Smooth muscle cell (in vitro differentiated cells): ENCODE measurements around the gene TSPAN9. TPM values are rescaled to one million over a fixed set of nuclear protein-coding genes. Genes with fewer than 3 reads are reported as not detected.

ENCODE experiments used
- DNase-seq: peaks from one replicate; lab custom pipeline; 2025; ENCODE audit not compliant: unreplicated experiment; lab: John Stamatoyannopoulos, UW
- H2AFZ ChIP-seq: fragments of 200-600 bp; sonication (generic); 2 replicates; pipeline ENCODE4 v1.6.0; 2016; ENCODE audit warnings: antibody characterized with exemption, low read depth, mild to moderate bottlenecking
- H3F3A ChIP-seq: fragments of 200-600 bp; sonication (generic); 2 replicates; pipeline ENCODE4 v1.6.0; 2017; ENCODE audit warnings: antibody characterized with exemption, low read depth
- H3K27ac ChIP-seq: fragments of 200-600 bp; sonication (generic); 2 replicates; pipeline ENCODE4 v1.5.1; 2016; ENCODE audit warnings: low read depth, mild to moderate bottlenecking
- H3K27me3 ChIP-seq: fragments of 200-600 bp; sonication (generic); 2 replicates; pipeline ENCODE4 v1.6.1; 2016; ENCODE audit warnings: low read depth, mild to moderate bottlenecking
- H3K36me3 ChIP-seq: fragments of 200-600 bp; sonication (generic); 2 replicates; pipeline ENCODE4 v1.5.1; 2016; ENCODE audit warnings: low read depth
- H3K4me1 ChIP-seq: fragments of 200-600 bp; sonication (generic); 2 replicates; pipeline ENCODE4 v1.5.1; 2016; ENCODE audit warnings: low read depth
- H3K4me2 ChIP-seq: fragments of 200-600 bp; sonication (generic); 2 replicates; pipeline ENCODE4 v1.6.0; 2016; ENCODE audit warnings: mild to moderate bottlenecking
- H3K4me3 ChIP-seq: fragments of 200-600 bp; sonication (generic); 2 replicates; pipeline ENCODE4 v1.5.1; 2016; ENCODE audit warnings: mild to moderate bottlenecking
- H3K79me2 ChIP-seq: fragments of 200-600 bp; sonication (generic); 2 replicates; pipeline ENCODE4 v1.6.0; 2016; ENCODE audit warnings: low read depth, mild to moderate bottlenecking
- H3K9ac ChIP-seq: fragments of 200-600 bp; sonication (generic); 2 replicates; pipeline ENCODE4 v1.6.0; 2016; ENCODE audit warnings: low read depth
- H3K9me3 ChIP-seq: fragments of 200-600 bp; sonication (generic); replicated peaks from 2 replicates; pipeline ENCODE4 v1.5.1; 2016; ENCODE audit warnings: low read depth
- H4K20me1 ChIP-seq: fragments of 200-600 bp; sonication (generic); 2 replicates; pipeline ENCODE4 v1.6.0; 2016; ENCODE audit warnings: low read depth
- CTCF ChIP-seq: fragments of 200-600 bp; sonication (generic); IDR thresholded peaks from 2 replicates; pipeline ENCODE4 v1.5.1; 2017; ENCODE audit warnings: borderline replicate concordance, mild to moderate bottlenecking, antibody characterized with exemption; ENCODE audit not compliant: insufficient read depth, poor library complexity, severe bottlenecking
- WGBS: methylation state at CpG from one replicate; pipeline ENCODE4 v1.1.7; 2016; ENCODE audit warnings: low lambda C conversion rate; 5-methylcytosine and 5-hydroxymethylcytosine counted together
- polyA plus RNA-seq: library from polyadenylated mRNA; unstranded; fragments of >200 nt; fragmentation: Nextera tagmentation; extraction: Ambion mirVana; gene quantifications from 2 replicates; pipeline ENCODE4 v1.2.1, GENCODE V29; 2016
- total RNA-seq: library from RNA; depleted of rRNA; stranded (reverse); fragments of >200 nt; gene quantifications from 2 replicates; pipeline ENCODE4 v1.2.3, GENCODE V29; 2014

TSPAN9 gene
- total and polyA plus RNA-seq, 2 experiments from 2014 or later, result 17.7 to 29.8 TPM

GRCh38 chr12:3252450-3252891 lies 175.3 kb downstream of the TSPAN9 start:
- no peaks in the 10 kb centered on the region for H3K27me3 ChIP-seq
- no peak overlapping the region for H2AFZ ChIP-seq
- H3K4me1 ChIP-seq, result no peaks in the 10 kb centered on the region
- H4K20me1 ChIP-seq, result peaks cover 43% of the 10 kb centered on the region
- no peak for TF ChIP-seq CTCF
- DNase-seq, result no peak
- no peak overlapping the region for H3K4me3 ChIP-seq
- H3K9me3 ChIP-seq, result no peaks in the 10 kb centered on the region
- no peaks in the 10 kb centered on the region for H3F3A ChIP-seq
- no peak overlapping the region for H3K4me2 ChIP-seq
- WGBS, result 90% methylated on average over 13 of the region's 13 CpGs
- no peaks in the 10 kb centered on the region for H3K79me2 ChIP-seq
- H3K27ac ChIP-seq, result no peak overlapping the region
- H3K9ac ChIP-seq, result no peak overlapping the region
- H3K36me3 ChIP-seq, result no peaks in the 10 kb centered on the region

GRCh38 chr12:3253682-3254275 lies 176.6 kb downstream of the TSPAN9 start:
- Histone ChIP-seq H3K4me3 (no peak overlapping the region), H3F3A (no peaks in the 10 kb centered on the region), H3K9ac (no peak overlapping the region), H4K20me1 (peaks cover 54% of the 10 kb centered on the region), H3K27me3 (no peaks in the 10 kb centered on the region), H3K79me2 (no peaks in the 10 kb centered on the region), H3K9me3 (no peaks in the 10 kb centered on the region), H3K4me2 (no peak overlapping the region), H2AFZ (no peak overlapping the region), H3K36me3 (no peaks in the 10 kb centered on the region), H3K27ac (no peak overlapping the region), H3K4me1 (no peaks in the 10 kb centered on the region)
- WGBS, result 88% methylated on average over 7 of the region's 7 CpGs
- DNase-seq, result no peak
- TF ChIP-seq CTCF, result no peak

- Histone ChIP-seq H3K79me2 (no peaks in the 10 kb centered on the region), H3K27ac (no peak overlapping the region), H3K9me3 (no peaks in the 10 kb centered on the region), H3K4me1 (no peaks in the 10 kb centered on the region), H3K4me3 (no peak overlapping the region), H4K20me1 (peaks cover 66% of the 10 kb centered on the region), H3K4me2 (no peak overlapping the region), H3K27me3 (no peaks in the 10 kb centered on the region), H3K9ac (no peak overlapping the region), H3K36me3 (no peaks in the 10 kb centered on the region), H2AFZ (no peak overlapping the region), H3F3A (no peaks in the 10 kb centered on the region)
- DNase-seq, result no peak
- WGBS, result 95% methylated on average over 12 of the region's 12 CpGs
- no peak for TF ChIP-seq CTCF
These were observed 177.9 kb downstream of the TSPAN9 start for GRCh38 chr12:3255057-3255456.

- WGBS, result 92% methylated on average over 26 of the region's 26 CpGs
- no peak overlapping the region for H3K27ac ChIP-seq
- H4K20me1 ChIP-seq, result peaks cover 66% of the 10 kb centered on the region
- H3K9me3 ChIP-seq, result no peaks in the 10 kb centered on the region
- H2AFZ ChIP-seq, result no peak overlapping the region
- H3K4me3 ChIP-seq, result no peak overlapping the region
- H3F3A ChIP-seq, result no peaks in the 10 kb centered on the region
- no peak for TF ChIP-seq CTCF
- H3K4me2 ChIP-seq, result no peak overlapping the region
- H3K79me2 ChIP-seq, result no peaks in the 10 kb centered on the region
- H3K27me3 ChIP-seq, result no peaks in the 10 kb centered on the region
- no peaks in the 10 kb centered on the region for H3K4me1 ChIP-seq
- no peak overlapping the region for H3K9ac ChIP-seq
- no peak for DNase-seq
- H3K36me3 ChIP-seq, result no peaks in the 10 kb centered on the region
These were observed 179.0 kb downstream of the TSPAN9 start for GRCh38 chr12:3256103-3256631.
